ENCODE measurements around the gene LANCL2.
A peak's percentile ranks its signal among the peaks of the same experiment; 100 is the strongest.

The LANCL2 gene

GRCh38 chr7:55475855-55476803 is 111.0 kb downstream of the LANCL2 start:
- Mint-ChIP-seq H3K4me3 (peak overlapping the region; percentile 38), H3K9me3 (no peaks in the 10 kb centered on the region), H3K27ac (peak overlapping the region; percentile 74), H3K4me1 (peaks cover 58% of the 10 kb centered on the region), H3K36me3 (peaks cover 27% of the 10 kb centered on the region)
- DNase-seq (ENCODE audit: low spot score in 2 of 2) (peak in 1 of 2 donors; percentile 43), ATAC-seq (no peak)

- Mint-ChIP-seq H3K36me3 (peaks cover 20% of the 10 kb centered on the region), H3K27ac (peak overlapping the region; percentile 58), H3K4me3 (no peak overlapping the region), H3K9me3 (no peaks in the 10 kb centered on the region), H3K4me1 (peaks cover 61% of the 10 kb centered on the region)
- ATAC-seq (no peak), DNase-seq (ENCODE audit: low spot score in 2 of 2) (peak in 1 of 2 donors; percentile 40)
These were observed 112.0 kb downstream of the LANCL2 start for GRCh38 chr7:55476852-55477780.

- H3K4me1 Mint-ChIP-seq: peaks cover 61% of the 10 kb centered on the region
- ATAC-seq (no peak), DNase-seq (ENCODE audit: low spot score in 2 of 2) (no peak)
- peaks cover 19% of the 10 kb centered on the region for H3K36me3 Mint-ChIP-seq
- no peaks in the 10 kb centered on the region for H3K9me3 Mint-ChIP-seq
- H3K4me3 Mint-ChIP-seq: no peak overlapping the region
- H3K27ac Mint-ChIP-seq: no peak overlapping the region
These were observed 112.7 kb downstream of the LANCL2 start for GRCh38 chr7:55477781-55478374.

DNA sequence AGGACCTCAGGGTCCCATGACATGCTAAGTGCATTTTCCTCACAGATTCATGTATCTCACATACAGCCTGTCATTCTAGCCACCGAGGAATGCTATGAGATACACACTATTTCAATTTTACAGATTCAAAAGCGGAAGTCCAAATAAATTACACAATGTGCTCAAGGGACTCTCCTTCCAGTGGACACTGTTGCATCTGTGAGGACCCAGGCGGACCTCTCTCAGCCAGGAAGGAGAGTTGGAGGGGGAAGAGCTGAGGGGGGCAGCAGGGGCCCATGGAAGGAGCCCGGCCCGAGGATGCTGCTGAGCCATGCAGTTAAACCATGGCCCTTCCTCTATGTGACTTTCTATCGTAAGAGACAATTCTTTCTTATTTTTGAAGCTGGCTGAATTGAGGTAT is 113.6 kb downstream of the LANCL2 start:
- Mint-ChIP-seq H3K36me3 (peaks cover 25% of the 10 kb centered on the region), H3K4me3 (no peak overlapping the region), H3K4me1 (peaks cover 67% of the 10 kb centered on the region), H3K27ac (peak overlapping the region; percentile 4), H3K9me3 (no peaks in the 10 kb centered on the region)
- ATAC-seq (no peak), DNase-seq (ENCODE audit: low spot score in 2 of 2) (no peak)

- Mint-ChIP-seq H3K9me3 (no peaks in the 10 kb centered on the region), H3K4me3 (no peak overlapping the region), H3K27ac (peak overlapping the region; percentile 59), H3K4me1 (peaks cover 63% of the 10 kb centered on the region), H3K36me3 (peaks cover 42% of the 10 kb centered on the region)
- no peak for DNase-seq (ENCODE audit: low spot score in 2 of 2)
- ATAC-seq: no peak
These were observed 116.0 kb downstream of the LANCL2 start for GRCh38 chr7:55481155-55481554.

GRCh38 chr7:55483046-55483445 is 117.9 kb downstream of the LANCL2 start:
- peaks cover 57% of the 10 kb centered on the region for H3K4me1 Mint-ChIP-seq
- H3K36me3 Mint-ChIP-seq: peaks cover 51% of the 10 kb centered on the region
- H3K9me3 Mint-ChIP-seq: no peaks in the 10 kb centered on the region
- no peak overlapping the region for H3K27ac Mint-ChIP-seq
- DNase-seq (ENCODE audit: low spot score in 2 of 2): no peak
- H3K4me3 Mint-ChIP-seq: no peak overlapping the region
- no peak for ATAC-seq
